ENCODE results near the gene TMEM139.
"Not testable (repeated sequence)": the region's sequence is repeated elsewhere in the genome, so short reads cannot be mapped to it uniquely, and the experiment has no call there.

Gene TMEM139

GRCh38 chr7:143287935-143288826 is 3.4 kb downstream of the TMEM139 start, which contains the start of gene CASP2:
CASP2 (plus strand) TSS chr7:143288351; CDS start chr7:143288456, 105 bp downstream.
- H3K36me3 ChIP-seq (ENCODE audit: insufficient read depth), result peaks cover 10% of the 10 kb centered on the region; the same call in 1 of the 2 replicates
- H2AFZ ChIP-seq (ENCODE audit: low read depth), result peak within 1 kb of the TSS; percentile 98
- no peaks in the 10 kb centered on the region for H3K27me3 ChIP-seq (ENCODE audit: insufficient read depth, low read depth)
- TF ChIP-seq CTCF (conservative IDR thresholded peaks at IDR 0.05; ENCODE audit: low read depth, low read length), result peak; percentile 48
- H3K79me2 ChIP-seq (ENCODE audit: insufficient read depth, low read depth), result peaks cover 39% of the 10 kb centered on the region
- H3K4me3 ChIP-seq (IDR thresholded peaks at IDR 0.05; ENCODE audit: insufficient read depth, low read depth, low read length), result peak within 1 kb of the TSS; percentile 40
- H3K4me1 ChIP-seq (ENCODE audit: low read depth, poor library complexity, severe bottlenecking), result peaks cover 27% of the 10 kb centered on the region
- peak within 1 kb of the TSS; percentile 94 for H3K4me2 ChIP-seq
- H3K27ac ChIP-seq, result peak within 1 kb of the TSS; percentile 75
- peak within 1 kb of the TSS; percentile 96 for H3K9ac ChIP-seq
- H4K20me1 ChIP-seq (ENCODE audit: insufficient read depth), result no peaks in the 10 kb centered on the region; the same call in 1 of the 2 replicates

GRCh38 chr7:143288836-143289235 is 4.1 kb downstream of the TMEM139 start:
- peak overlapping the region; percentile 85 for H2AFZ ChIP-seq (ENCODE audit: low read depth)
- no peak for TF ChIP-seq CTCF (conservative IDR thresholded peaks at IDR 0.05; ENCODE audit: low read depth, low read length)
- H3K4me1 ChIP-seq (ENCODE audit: low read depth, poor library complexity, severe bottlenecking), result peaks cover 27% of the 10 kb centered on the region
- H3K9ac ChIP-seq, result peak overlapping the region; percentile 96
- H3K27ac ChIP-seq, result peak overlapping the region; percentile 75
- H3K27me3 ChIP-seq (ENCODE audit: insufficient read depth, low read depth), result no peaks in the 10 kb centered on the region
- H3K79me2 ChIP-seq (ENCODE audit: insufficient read depth, low read depth), result peaks cover 39% of the 10 kb centered on the region
- H3K36me3 ChIP-seq (ENCODE audit: insufficient read depth), result peaks cover 13% of the 10 kb centered on the region; the same call in 1 of the 2 replicates
- peak overlapping the region; percentile 40 for H3K4me3 ChIP-seq (IDR thresholded peaks at IDR 0.05; ENCODE audit: insufficient read depth, low read depth, low read length)
- peak overlapping the region; percentile 94 for H3K4me2 ChIP-seq
- no peaks in the 10 kb centered on the region; the same call in 1 of the 2 replicates for H4K20me1 ChIP-seq (ENCODE audit: insufficient read depth)

- Histone ChIP-seq H3K27ac (no peak overlapping the region; the same call in 1 of the 2 replicates), H3K36me3 (ENCODE audit: insufficient read depth) (peaks cover 17% of the 10 kb centered on the region; the same call in 1 of the 2 replicates), H3K79me2 (ENCODE audit: insufficient read depth, low read depth) (peaks cover 39% of the 10 kb centered on the region), H3K4me3 (IDR thresholded peaks at IDR 0.05; ENCODE audit: insufficient read depth, low read depth, low read length) (no peak overlapping the region), H3K27me3 (ENCODE audit: insufficient read depth, low read depth) (no peaks in the 10 kb centered on the region), H3K4me2 (peak overlapping the region; percentile 94), H3K9ac (peak overlapping the region; percentile 96; the same call in 1 of the 2 replicates), H2AFZ (ENCODE audit: low read depth) (peak overlapping the region; percentile 85; the same call in 1 of the 2 replicates), H4K20me1 (ENCODE audit: insufficient read depth) (no peaks in the 10 kb centered on the region; the same call in 1 of the 2 replicates), H3K4me1 (ENCODE audit: low read depth, poor library complexity, severe bottlenecking) (peaks cover 27% of the 10 kb centered on the region)
- TF ChIP-seq CTCF (conservative IDR thresholded peaks at IDR 0.05; ENCODE audit: low read depth, low read length), result no peak
Measured at GRCh38 chr7:143289421-143289820, 4.7 kb downstream of the TMEM139 start.

- H3K79me2 ChIP-seq (ENCODE audit: insufficient read depth, low read depth), result peaks cover 39% of the 10 kb centered on the region
Measured at GRCh38 chr7:143289888-143290287, 5.1 kb downstream of the TMEM139 start.

More at GRCh38 chr7:143289888-143290287, 5.1 kb downstream of the TMEM139 start:
- Histone ChIP-seq H3K36me3 (ENCODE audit: insufficient read depth) (peaks cover 17% of the 10 kb centered on the region; the same call in 1 of the 2 replicates), H3K4me2 (peak overlapping the region; percentile 94), H3K4me1 (ENCODE audit: low read depth, poor library complexity, severe bottlenecking) (peaks cover 27% of the 10 kb centered on the region)
- not testable (repeated sequence) for H3K27me3 ChIP-seq (ENCODE audit: insufficient read depth, low read depth); H4K20me1 ChIP-seq (ENCODE audit: insufficient read depth); H3K4me3 ChIP-seq (IDR thresholded peaks at IDR 0.05; ENCODE audit: insufficient read depth, low read depth, low read length); H2AFZ ChIP-seq (ENCODE audit: low read depth); H3K9ac ChIP-seq; H3K27ac ChIP-seq

Measured in KMS-11 (cell line).